Measurements from ENCODE around the gene ARHGEF17.

Gene ARHGEF17

GRCh38 chr11:73390601-73391565 is 82.8 kb downstream of the ARHGEF17 start:
- no peak for TF ChIP-seq FOXP2 (optimal IDR thresholded peaks at IDR 0.05; ENCODE audit: borderline replicate concordance, extremely low read depth, extremely low read length, insufficient read depth)
- no peak for TF ChIP-seq POLR2AphosphoS5 (IDR thresholded peaks at IDR 0.05; ENCODE audit: low read depth, low read length)
- TF ChIP-seq SIN3A (IDR thresholded peaks at IDR 0.05; ENCODE audit: borderline replicate concordance, insufficient read depth, low read length), result no peak
- no peak for TF ChIP-seq TAF1 (IDR thresholded peaks at IDR 0.05; ENCODE audit: borderline replicate concordance, insufficient read depth, low read length)

GRCh38 chr11:73391665-73392064 is 83.6 kb downstream of the ARHGEF17 start:
- TF ChIP-seq POLR2AphosphoS5 (IDR thresholded peaks at IDR 0.05; ENCODE audit: low read depth, low read length) (no peak), FOXP2 (optimal IDR thresholded peaks at IDR 0.05; ENCODE audit: borderline replicate concordance, extremely low read depth, extremely low read length, insufficient read depth) (no peak), SIN3A (IDR thresholded peaks at IDR 0.05; ENCODE audit: borderline replicate concordance, insufficient read depth, low read length) (no peak), TAF1 (IDR thresholded peaks at IDR 0.05; ENCODE audit: borderline replicate concordance, insufficient read depth, low read length) (no peak)
- TF ChIP-seq, protein P1, sequence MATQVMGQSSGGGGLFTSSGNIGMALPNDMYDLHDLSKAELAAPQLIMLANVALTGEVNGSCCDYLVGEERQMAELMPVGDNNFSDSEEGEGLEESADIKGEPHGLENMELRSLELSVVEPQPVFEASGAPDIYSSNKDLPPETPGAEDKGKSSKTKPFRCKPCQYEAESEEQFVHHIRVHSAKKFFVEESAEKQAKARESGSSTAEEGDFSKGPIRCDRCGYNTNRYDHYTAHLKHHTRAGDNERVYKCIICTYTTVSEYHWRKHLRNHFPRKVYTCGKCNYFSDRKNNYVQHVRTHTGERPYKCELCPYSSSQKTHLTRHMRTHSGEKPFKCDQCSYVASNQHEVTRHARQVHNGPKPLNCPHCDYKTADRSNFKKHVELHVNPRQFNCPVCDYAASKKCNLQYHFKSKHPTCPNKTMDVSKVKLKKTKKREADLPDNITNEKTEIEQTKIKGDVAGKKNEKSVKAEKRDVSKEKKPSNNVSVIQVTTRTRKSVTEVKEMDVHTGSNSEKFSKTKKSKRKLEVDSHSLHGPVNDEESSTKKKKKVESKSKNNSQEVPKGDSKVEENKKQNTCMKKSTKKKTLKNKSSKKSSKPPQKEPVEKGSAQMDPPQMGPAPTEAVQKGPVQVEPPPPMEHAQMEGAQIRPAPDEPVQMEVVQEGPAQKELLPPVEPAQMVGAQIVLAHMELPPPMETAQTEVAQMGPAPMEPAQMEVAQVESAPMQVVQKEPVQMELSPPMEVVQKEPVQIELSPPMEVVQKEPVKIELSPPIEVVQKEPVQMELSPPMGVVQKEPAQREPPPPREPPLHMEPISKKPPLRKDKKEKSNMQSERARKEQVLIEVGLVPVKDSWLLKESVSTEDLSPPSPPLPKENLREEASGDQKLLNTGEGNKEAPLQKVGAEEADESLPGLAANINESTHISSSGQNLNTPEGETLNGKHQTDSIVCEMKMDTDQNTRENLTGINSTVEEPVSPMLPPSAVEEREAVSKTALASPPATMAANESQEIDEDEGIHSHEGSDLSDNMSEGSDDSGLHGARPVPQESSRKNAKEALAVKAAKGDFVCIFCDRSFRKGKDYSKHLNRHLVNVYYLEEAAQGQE (IDR thresholded peaks at IDR 0.05; ENCODE audit: insufficient read depth in 1 of 2, low read depth in 2 of 2, low read length in 2 of 2), result no peak

DNA sequence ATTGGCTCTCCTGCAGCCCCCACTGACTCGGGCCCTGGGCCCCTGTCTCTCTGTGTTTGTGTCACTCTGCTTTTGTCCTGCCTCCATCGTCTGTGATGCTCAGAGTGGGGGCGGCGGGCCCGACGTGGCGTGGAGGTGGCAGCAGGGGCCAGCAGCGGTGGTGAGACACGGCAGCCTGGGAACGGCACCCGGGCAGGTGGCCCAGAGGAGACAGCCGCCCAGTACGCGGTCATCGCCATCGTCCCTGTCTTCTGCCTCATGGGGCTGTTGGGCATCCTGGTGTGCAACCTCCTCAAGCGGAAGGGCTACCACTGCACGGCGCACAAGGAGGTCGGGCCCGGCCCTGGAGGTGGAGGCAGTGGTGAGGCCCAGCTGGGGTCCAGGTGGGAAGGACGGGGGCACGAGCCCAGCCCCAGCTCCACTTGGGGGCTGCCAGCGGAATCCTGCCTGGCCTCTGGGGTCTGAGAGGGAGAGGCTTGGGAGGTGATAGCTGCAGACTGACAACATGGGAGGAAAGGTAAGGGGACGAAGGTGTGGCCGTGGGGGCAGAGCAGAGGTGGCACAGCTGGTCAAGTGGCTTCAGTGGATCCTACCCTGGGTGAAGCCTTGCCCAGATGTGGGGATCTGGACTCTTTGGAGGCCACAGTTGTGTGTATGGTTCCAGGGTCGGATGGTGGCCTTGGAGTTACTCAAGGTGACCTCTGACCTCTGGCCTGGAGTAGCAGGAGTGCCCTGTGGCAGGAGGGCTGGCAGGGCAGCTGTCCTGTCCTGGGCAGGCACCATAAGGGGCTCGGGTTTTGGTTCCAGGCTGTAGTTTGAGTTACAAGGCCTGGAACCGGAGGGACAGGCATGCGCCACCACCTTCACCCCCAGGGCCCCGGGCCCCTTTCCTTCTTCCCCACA is 84.3 kb downstream of the ARHGEF17 start:
- TF ChIP-seq FOXP2 (optimal IDR thresholded peaks at IDR 0.05; ENCODE audit: borderline replicate concordance, extremely low read depth, extremely low read length, insufficient read depth) (no peak), TAF1 (IDR thresholded peaks at IDR 0.05; ENCODE audit: borderline replicate concordance, insufficient read depth, low read length) (no peak), SIN3A (IDR thresholded peaks at IDR 0.05; ENCODE audit: borderline replicate concordance, insufficient read depth, low read length) (no peak), POLR2AphosphoS5 (IDR thresholded peaks at IDR 0.05; ENCODE audit: low read depth, low read length) (no peak)
- TF ChIP-seq, protein P1 (IDR thresholded peaks at IDR 0.05; ENCODE audit: insufficient read depth in 1 of 2, low read depth in 2 of 2, low read length in 2 of 2), result no peak

DNA sequence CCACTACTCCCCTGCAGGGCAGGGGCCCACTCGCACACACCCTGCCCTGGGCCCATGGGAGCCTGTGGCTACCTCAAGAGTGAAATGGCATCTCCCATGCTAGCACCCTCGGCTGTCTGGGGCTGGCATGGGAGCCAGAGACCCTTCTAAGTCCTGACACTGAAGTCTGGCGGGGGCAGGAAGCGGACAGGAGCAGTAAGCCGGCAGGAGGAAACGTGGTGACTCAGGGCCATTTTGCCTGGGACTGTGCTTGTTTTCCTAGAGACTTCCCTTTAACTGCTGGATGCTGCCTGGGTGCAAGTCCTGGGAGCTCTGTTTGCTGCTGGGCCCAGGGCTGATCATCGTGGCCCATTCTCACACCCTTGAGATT is 84.9 kb downstream of the ARHGEF17 start:
- TF ChIP-seq FOXP2 (optimal IDR thresholded peaks at IDR 0.05; ENCODE audit: borderline replicate concordance, extremely low read depth, extremely low read length, insufficient read depth) (no peak), SIN3A (IDR thresholded peaks at IDR 0.05; ENCODE audit: borderline replicate concordance, insufficient read depth, low read length) (no peak), POLR2AphosphoS5 (IDR thresholded peaks at IDR 0.05; ENCODE audit: low read depth, low read length) (no peak), TAF1 (IDR thresholded peaks at IDR 0.05; ENCODE audit: borderline replicate concordance, insufficient read depth, low read length) (no peak)
- TF ChIP-seq, protein P1 (IDR thresholded peaks at IDR 0.05; ENCODE audit: insufficient read depth in 1 of 2, low read depth in 2 of 2, low read length in 2 of 2), result no peak
